H1 (cell line): ENCODE data around the gene CUBN. TPM values are rescaled to one million over a fixed set of nuclear protein-coding genes. Genes with fewer than 3 reads are reported as not detected.

Source experiments
- CTCF ChIA-PET: fragments of 300-600 bp; sonication (Branson Sonifier 250); formaldehyde crosslinking; loops from one replicate; lab custom pipeline; 2021; ENCODE audit not compliant: partially characterized antibody; lab: Charles Lee
- POLR2A ChIA-PET: fragments of 300-600 bp; sonication (Branson Sonifier 250); formaldehyde crosslinking; loops from one replicate; lab custom pipeline; 2021; ENCODE audit warnings: inconsistent platforms; ENCODE audit not compliant: partially characterized antibody; lab: Charles Lee
- DNase-seq, 2 experiments: peaks; one replicate each; pipeline versions ENCODE4 v3.0.0 to v3.0.0-alpha.2; 2010 to 2022; ENCODE audit warnings: low spot score in 2 of 2, low read depth in 1 of 2, mixed read lengths in 1 of 2
- FAIRE-seq: peaks from 2 replicates; lab custom pipeline; 2011; peaks lifted over from hg19 to GRCh38; lab: Jason Lieb, UNC
- H2AFZ ChIP-seq: 2 replicates; pipeline ENCODE4 v1.8.1; 2012; ENCODE audit warnings: low read length, inconsistent platforms
- H2AK5ac ChIP-seq: 2 replicates; pipeline ENCODE4 v1.6.1; 2013; ENCODE audit warnings: low read depth, low read length
- H2BK120ac ChIP-seq: replicated peaks from 2 replicates; pipeline ENCODE3; 2013; ENCODE audit warnings: low read depth, low read length, inconsistent platforms
- H2BK12ac ChIP-seq: 2 replicates; pipeline ENCODE4 v1.6.1; 2013; ENCODE audit warnings: low read depth, low read length
- H2BK15ac ChIP-seq: 2 replicates; pipeline ENCODE4 v1.6.1; 2013; ENCODE audit warnings: low read length
- H2BK20ac ChIP-seq: 2 replicates; pipeline ENCODE4 v1.6.1; 2013; ENCODE audit warnings: low read length
- H2BK5ac ChIP-seq: 2 replicates; pipeline ENCODE4 v1.6.1; 2013; ENCODE audit warnings: low read depth, low read length
- H3K14ac ChIP-seq: 2 replicates; pipeline ENCODE4 v1.6.1; 2013; ENCODE audit warnings: inconsistent platforms; ENCODE audit not compliant: insufficient read length
- H3K18ac ChIP-seq: 2 replicates; pipeline ENCODE4 v1.6.1; 2013; ENCODE audit warnings: low read length; ENCODE audit errors: extremely low read depth
- H3K23ac ChIP-seq: 2 replicates; pipeline ENCODE4 v1.6.1; 2013; ENCODE audit warnings: inconsistent platforms; ENCODE audit not compliant: insufficient read length
- H3K23me2 ChIP-seq: 2 replicates; pipeline ENCODE4 v1.6.1; 2013; ENCODE audit warnings: low read depth, low read length
- H3K27ac ChIP-seq: 2 replicates; pipeline ENCODE4 v1.6.1; 2011; ENCODE audit warnings: low read depth, low read length, inconsistent platforms
- H3K27me3 ChIP-seq, 4 experiments: replicated peaks in 1 of 4; 1 replicate in 1 of 4; 2 replicates in 3 of 4; pipeline versions ENCODE4 v1.6.1 to v1.8.1; 2011 to 2013; ENCODE audit warnings: low read length in 3 of 4, mild to moderate bottlenecking in 3 of 4, inconsistent platforms in 2 of 4, mixed read lengths in 2 of 4, moderate library complexity in 1 of 4; ENCODE audit not compliant: control insufficient read depth in 3 of 4, insufficient read depth in 3 of 4; ENCODE audit errors: extremely low read depth in 1 of 4
- H3K36me3 ChIP-seq, 4 experiments: 2 replicates each; pipeline versions ENCODE4 v1.6.1 to v1.8.1; 2011 to 2013; ENCODE audit warnings: mild to moderate bottlenecking in 4 of 4, low read length in 3 of 4, moderate library complexity in 2 of 4, control low read depth in 1 of 4, inconsistent platforms in 1 of 4; ENCODE audit not compliant: insufficient read depth in 4 of 4, control insufficient read depth in 2 of 4
- H3K4ac ChIP-seq: replicated peaks from 2 replicates; pipeline ENCODE3; 2013; ENCODE audit warnings: low read length, low read depth, mixed read lengths, inconsistent platforms; ENCODE audit not compliant: insufficient read length
- H3K4me1 ChIP-seq, 4 experiments: replicated peaks in 1 of 4; 1 replicate in 1 of 4; 2 replicates in 3 of 4; pipeline versions ENCODE4 v1.6.1 to v1.8.1; 2011 to 2013; ENCODE audit warnings: low read length in 3 of 4, inconsistent platforms in 2 of 4, mixed read lengths in 1 of 4; ENCODE audit not compliant: insufficient read depth in 4 of 4, control insufficient read depth in 3 of 4
- H3K4me2 ChIP-seq, 2 experiments: 2 replicates each; pipeline versions ENCODE4 v1.6.1 to v1.8.1; 2011 to 2013; ENCODE audit warnings: low read depth in 2 of 2, low read length in 2 of 2, control low read depth in 1 of 2, inconsistent platforms in 1 of 2, mild to moderate bottlenecking in 1 of 2; ENCODE audit not compliant: insufficient read depth in 1 of 2
- H3K4me3 ChIP-seq, 4 experiments: fragments of 200-600, 300-600 bp in 1 of 4; sonication (generic), shearing (Covaris generic), sonication (Bioruptor Twin) in 1 of 4; 2 replicates each; pipeline versions ENCODE4 v1.5.1 to v1.8.1; 2011 to 2016; ENCODE audit warnings: low read length in 4 of 4, low read depth in 3 of 4, control low read depth in 2 of 4, inconsistent platforms in 2 of 4, mild to moderate bottlenecking in 2 of 4, mixed read lengths in 1 of 4, moderate library complexity in 1 of 4; ENCODE audit not compliant: insufficient read depth in 2 of 4; ENCODE audit errors: extremely low read depth in 1 of 4
- H3K56ac ChIP-seq: replicated peaks from 2 replicates; pipeline ENCODE3; 2013; ENCODE audit warnings: low read depth, mild to moderate bottlenecking, mixed read lengths, low read length, inconsistent platforms; ENCODE audit not compliant: insufficient read length
- H3K79me1 ChIP-seq: 2 replicates; pipeline ENCODE4 v1.6.1; 2013; ENCODE audit warnings: low read depth, low read length, control low read depth
- H3K79me2 ChIP-seq, 2 experiments: 2 replicates each; pipeline versions ENCODE4 v1.6.1 to v1.8.1; 2012 to 2013; ENCODE audit warnings: low read length in 2 of 2, mild to moderate bottlenecking in 2 of 2, inconsistent platforms in 1 of 2; ENCODE audit not compliant: insufficient read depth in 2 of 2, control insufficient read depth in 1 of 2
- H3K9ac ChIP-seq, 4 experiments: replicated peaks in 1 of 4; 1 replicate in 1 of 4; 2 replicates in 3 of 4; pipeline versions ENCODE4 v1.6.1 to v1.8.1; 2011 to 2013; ENCODE audit warnings: low read depth in 3 of 4, low read length in 3 of 4, control low read depth in 2 of 4, mild to moderate bottlenecking in 2 of 4, moderate library complexity in 2 of 4, inconsistent platforms in 1 of 4; ENCODE audit errors: extremely low read depth in 1 of 4
- H3K9me3 ChIP-seq, 2 experiments: 2 replicates each; pipeline versions ENCODE4 v1.6.1 to v1.8.1; 2012 to 2013; ENCODE audit warnings: mild to moderate bottlenecking in 2 of 2, moderate library complexity in 2 of 2, control low read depth in 1 of 2, inconsistent platforms in 1 of 2, low read depth in 1 of 2, low read length in 1 of 2, mixed read lengths in 1 of 2; ENCODE audit not compliant: insufficient read depth in 2 of 2
- H4K20me1 ChIP-seq, 2 experiments: replicated peaks in 1 of 2; 2 replicates each; pipeline versions ENCODE3 to v1.8.1; 2011 to 2013; ENCODE audit warnings: inconsistent platforms in 2 of 2, low read length in 2 of 2, mild to moderate bottlenecking in 1 of 2; ENCODE audit not compliant: insufficient read depth in 2 of 2, control insufficient read depth in 1 of 2
- H4K5ac ChIP-seq: 2 replicates; pipeline ENCODE4 v1.6.1; 2013; ENCODE audit warnings: low read length, low read depth, mixed read lengths, inconsistent platforms; ENCODE audit not compliant: insufficient read length
- H4K8ac ChIP-seq: 2 replicates; pipeline ENCODE4 v1.8.0; 2013; ENCODE audit warnings: mild to moderate bottlenecking, moderate library complexity, low read length, inconsistent platforms; ENCODE audit not compliant: insufficient read depth; ENCODE audit errors: extremely low read depth
- H4K91ac ChIP-seq: replicated peaks from 2 replicates; pipeline ENCODE3; 2013; ENCODE audit warnings: low read length, mixed read lengths, inconsistent platforms; ENCODE audit not compliant: insufficient read length
- CBX5 ChIP-seq: fragments of 300-800, 300-1000 bp; sonication (generic); IDR thresholded peaks from 2 replicates; pipeline ENCODE4 v1.7.1; 2016; ENCODE audit warnings: antibody characterized with exemption, low read length, low read depth
- CBX8 ChIP-seq: fragments of 300-800, 300-1000 bp; sonication (generic); IDR thresholded peaks from 2 replicates; pipeline ENCODE4 v1.7.1; 2016; ENCODE audit warnings: low read depth, low read length, borderline replicate concordance
- HDAC2 ChIP-seq, 2 experiments: fragments of 300-600 bp in 1 of 2; sonication (generic) in 1 of 2; IDR thresholded peaks; 2 replicates each; pipeline ENCODE4 v1.6.1; 2011 to 2012; ENCODE audit warnings: low read depth in 2 of 2, low read length in 2 of 2, mild to moderate bottlenecking in 2 of 2, moderate library complexity in 2 of 2, borderline replicate concordance in 1 of 2, inconsistent platforms in 1 of 2
- JUND ChIP-seq: IDR thresholded peaks from 2 replicates; pipeline ENCODE4 v1.6.1; 2011; ENCODE audit warnings: mild to moderate bottlenecking, improper control_type of control experiment, low read length
- KDM5A ChIP-seq: fragments of 200-600 bp; IDR thresholded peaks from 2 replicates; pipeline ENCODE4 v1.7.1; 2012; ENCODE audit warnings: mild to moderate bottlenecking, low read length, inconsistent platforms, mixed read lengths
- NANOG ChIP-seq: IDR thresholded peaks from 2 replicates; pipeline ENCODE4 v1.6.1; 2011; ENCODE audit warnings: low read length, low read depth, mild to moderate bottlenecking, inconsistent platforms; ENCODE audit not compliant: insufficient read depth, poor library complexity, severe bottlenecking
- RAD21 ChIP-seq, 2 experiments: IDR thresholded peaks in 1 of 2; conservative IDR thresholded peaks in 1 of 2; 2 replicates each; pipeline ENCODE4 v1.6.1; 2011; ENCODE audit warnings: low read depth in 2 of 2, low read length in 2 of 2, improper control_type of control experiment in 1 of 2, inconsistent platforms in 1 of 2, mild to moderate bottlenecking in 1 of 2, moderate library complexity in 1 of 2
- RBBP5 ChIP-seq: IDR thresholded peaks from 2 replicates; pipeline ENCODE4 v1.7.1; 2012; ENCODE audit warnings: low read depth, mild to moderate bottlenecking, inconsistent platforms, low read length, moderate library complexity, borderline replicate concordance
- RFX5 ChIP-seq: IDR thresholded peaks from 2 replicates; pipeline ENCODE4 v1.6.1; 2011; ENCODE audit warnings: low read depth, low read length, improper control_type of control experiment, borderline replicate concordance
- RXRA ChIP-seq: IDR thresholded peaks from 2 replicates; pipeline ENCODE4 v1.6.1; 2011; ENCODE audit warnings: low read depth, mild to moderate bottlenecking, low read length, moderate library complexity; ENCODE audit not compliant: insufficient read depth
- SP1 ChIP-seq: IDR thresholded peaks from 2 replicates; pipeline ENCODE4 v1.6.1; 2011; ENCODE audit warnings: low read depth, low read length
- TCF12 ChIP-seq: IDR thresholded peaks from 2 replicates; pipeline ENCODE4 v1.6.1; 2011; ENCODE audit warnings: low read depth, mild to moderate bottlenecking, low read length
- WGBS, 2 experiments: shearing (Covaris generic) in 1 of 2; methylation state at CpG; one replicate each; pipeline versions ENCODE4 v1.1.6 to v1.1.7; 2013 to 2015; ENCODE audit warnings: low lambda C conversion rate in 2 of 2, mixed read lengths in 2 of 2, inconsistent platforms in 1 of 2, low coverage in 1 of 2, missing lambda C conversion rate in 1 of 2; ENCODE audit not compliant: insufficient replicate concordance in 2 of 2, insufficient coverage in 1 of 2, insufficient read length in 1 of 2; ENCODE audit errors: extremely low coverage in 1 of 2, missing lambda C conversion rate in 1 of 2; 5-methylcytosine and 5-hydroxymethylcytosine counted together
- polyA plus RNA-seq, 7 experiments: library from polyadenylated mRNA; depleted of rRNA in 3 of 7; stranded (reverse) in 5 of 7; unstranded in 2 of 7; fragments of >200 nt in 5 of 7; fragments of 200-250 nt in 2 of 7; gene quantifications; 1 replicate in 5 of 7; 2 replicates in 1 of 7; 4 replicates in 1 of 7; pipeline versions ENCODE4 v1.2.1 to v1.2.3, GENCODE V29; 2011 to 2013; ENCODE audit warnings: missing spikeins in 2 of 7, mixed read lengths in 2 of 7
- total RNA-seq: library from RNA; stranded (reverse); fragmentation: NEBNext Ultra II Directional; extraction: Animal tissue kit (Norgen Biotek cat#: 25700); gene quantifications from 2 replicates; pipeline ENCODE4 v1.2.1, GENCODE V29; 2021

The CUBN gene
- total and polyA plus RNA-seq, 2 of the 8 experiments (the other 6 are each of a cell fraction or from before 2014, with no cell fraction given) = 0.04 to 0.08 TPM

DNA sequence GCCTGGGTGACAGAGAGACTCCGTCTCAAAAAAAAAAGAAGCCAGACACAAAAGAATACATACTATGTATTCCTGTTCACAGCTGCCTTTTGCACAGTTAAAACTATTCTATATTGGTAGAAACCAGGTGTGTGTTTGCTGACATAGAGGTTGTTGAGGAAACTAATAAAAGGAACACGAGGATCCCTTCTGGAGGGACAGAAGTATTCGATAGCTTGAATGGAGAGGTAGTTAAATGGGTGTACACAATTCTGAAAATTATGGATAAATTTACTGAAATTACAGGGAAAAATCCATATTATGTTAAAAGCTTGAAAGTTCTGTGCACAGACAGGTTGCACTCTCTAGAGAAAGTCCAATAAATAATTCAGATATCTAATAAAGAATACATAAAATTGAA, 71.5 kb downstream of the CUBN start:
- FAIRE-seq = no peak
- no peak for TF ChIP-seq RAD21 (IDR thresholded peaks at IDR 0.05 in 1 of 2, conservative IDR thresholded peaks at IDR 0.05 in 1 of 2; ENCODE audit: low read depth in 2 of 2, low read length in 2 of 2)
- TF ChIP-seq SP1 = no peak
- no peak for TF ChIP-seq RBBP5
- TF ChIP-seq JUND = no peak
- TF ChIP-seq CBX5 = no peak
- TF ChIP-seq KDM5A = no peak
- no peak for TF ChIP-seq RFX5
- TF ChIP-seq HDAC2 (IDR thresholded peaks at IDR 0.05; ENCODE audit: borderline replicate concordance in 1 of 2, low read depth in 2 of 2, low read length in 2 of 2) = no peak
- no peak for TF ChIP-seq CBX8
- TF ChIP-seq RXRA = no peak
- TF ChIP-seq NANOG = no peak
- no peak for TF ChIP-seq TCF12
- CTCF ChIA-PET = interaction anchor here (0.7 to 1.2 kb wide), 2 partner anchors 16 to 143 kb away, joined by 3 read pairs; no protein-coding TSS in a partner anchor

More for the DNA sequence above, 71.5 kb downstream of the CUBN start:
- Histone ChIP-seq H3K27me3 (no peaks in the 10 kb centered on the region), H4K20me1 (no peaks in the 10 kb centered on the region), H3K36me3 (no peaks in the 10 kb centered on the region), H2AK5ac (no peak overlapping the region), H2AFZ (no peak overlapping the region), H3K4ac (no peak overlapping the region), H2BK20ac (no peak overlapping the region), H2BK15ac (no peak overlapping the region), H3K4me2 (no peak overlapping the region), H3K4me3 (no peak overlapping the region), H3K27ac (no peak overlapping the region), H4K5ac (no peak overlapping the region), H3K18ac (no peak overlapping the region), H3K4me1 (peaks cover 0 to 3% (median 0%) of the 10 kb centered on the region in 4 experiments; a peak in 1 of 7 replicates), H3K56ac (no peak overlapping the region), H4K8ac (no peak overlapping the region), H3K79me1 (no peaks in the 10 kb centered on the region), H3K9ac (no peak overlapping the region), H3K14ac (no peak overlapping the region), H2BK5ac (no peak overlapping the region), H2BK120ac (no peak overlapping the region), H3K9me3 (no peaks in the 10 kb centered on the region), H3K23ac (no peak overlapping the region), H2BK12ac (no peak overlapping the region), H3K79me2 (no peaks in the 10 kb centered on the region), H4K91ac (no peak overlapping the region), H3K23me2 (no peaks in the 10 kb centered on the region)
- POLR2A ChIA-PET = no interaction called here
- no peak for DNase-seq
- 84% methylated on average over 3 of the region's 3 CpGs; no CpG with 5 or more reads in 1 of the 2 experiments for WGBS, 2 experiments
